ENCODE results near the gene MCC. TPM values are rescaled to one million over a fixed set of nuclear protein-coding genes. Genes with fewer than 3 reads are reported as not detected.

Gene MCC
- total RNA-seq, 2 experiments from 2014 or later = 3.8 to 4.4 TPM

GRCh38 chr5:113333411-113333810, 154.8 kb downstream of the MCC start:
- no peak for ATAC-seq (ENCODE audit: low read depth)
- H3K4me3 Mint-ChIP-seq = no peak overlapping the region
- no peaks in the 10 kb centered on the region for H3K36me3 Mint-ChIP-seq
- DNase-seq = no peak
- peaks cover 5% of the 10 kb centered on the region for H3K27me3 Mint-ChIP-seq
- POLR2A ChIA-PET = no interaction called here
- H3K27ac Mint-ChIP-seq = no peak overlapping the region
- no peaks in the 10 kb centered on the region for H3K9me3 Mint-ChIP-seq
- peaks cover 28% of the 10 kb centered on the region for H3K4me1 Mint-ChIP-seq

- Mint-ChIP-seq H3K4me1 (peaks cover 19% of the 10 kb centered on the region), H3K27ac (no peak overlapping the region), H3K9me3 (no peaks in the 10 kb centered on the region), H3K36me3 (no peaks in the 10 kb centered on the region), H3K4me3 (no peak overlapping the region), H3K27me3 (peaks cover 5% of the 10 kb centered on the region)
- POLR2A ChIA-PET = no interaction called here
- DNase-seq = no peak
- ATAC-seq (ENCODE audit: low read depth) = no peak
Observed at GRCh38 chr5:113331209-113331551, 157.1 kb downstream of the MCC start.

- H3K36me3 Mint-ChIP-seq = no peaks in the 10 kb centered on the region
- no peaks in the 10 kb centered on the region for H3K9me3 Mint-ChIP-seq
- H3K4me3 Mint-ChIP-seq = peak overlapping the region; percentile 28
- H3K27me3 Mint-ChIP-seq = peaks cover 1% of the 10 kb centered on the region
- no peak overlapping the region for H3K27ac Mint-ChIP-seq
- peaks cover 19% of the 10 kb centered on the region for H3K4me1 Mint-ChIP-seq
- ATAC-seq (ENCODE audit: low read depth) (peak; percentile 85), DNase-seq (no peak)
- POLR2A ChIA-PET = no interaction called here
Observed at GRCh38 chr5:113330533-113331208, 157.6 kb downstream of the MCC start.

GRCh38 chr5:113329981-113330380, 158.3 kb downstream of the MCC start:
- POLR2A ChIA-PET = no interaction called here
- Mint-ChIP-seq H3K4me1 (peaks cover 17% of the 10 kb centered on the region), H3K36me3 (no peaks in the 10 kb centered on the region), H3K9me3 (no peaks in the 10 kb centered on the region), H3K27ac (no peak overlapping the region), H3K27me3 (no peaks in the 10 kb centered on the region), H3K4me3 (peak overlapping the region; percentile 28)
- no peak for DNase-seq
- no peak for ATAC-seq (ENCODE audit: low read depth)

- DNase-seq (no peak), ATAC-seq (ENCODE audit: low read depth) (no peak)
- H3K9me3 Mint-ChIP-seq = no peaks in the 10 kb centered on the region
- H3K4me3 Mint-ChIP-seq = no peak overlapping the region
- H3K4me1 Mint-ChIP-seq = no peaks in the 10 kb centered on the region
- no peaks in the 10 kb centered on the region for H3K36me3 Mint-ChIP-seq
- POLR2A ChIA-PET = no interaction called here
- H3K27me3 Mint-ChIP-seq = peaks cover 4% of the 10 kb centered on the region
- no peak overlapping the region for H3K27ac Mint-ChIP-seq
Observed at GRCh38 chr5:113325054-113325453, 163.2 kb downstream of the MCC start.

- H3K4me3 Mint-ChIP-seq = no peak overlapping the region
- no peaks in the 10 kb centered on the region for H3K9me3 Mint-ChIP-seq
- no peaks in the 10 kb centered on the region for H3K36me3 Mint-ChIP-seq
- ATAC-seq (ENCODE audit: low read depth) (no peak), DNase-seq (no peak)
- H3K27me3 Mint-ChIP-seq = peaks cover 4% of the 10 kb centered on the region
- H3K27ac Mint-ChIP-seq = no peak overlapping the region
- H3K4me1 Mint-ChIP-seq = no peaks in the 10 kb centered on the region
- POLR2A ChIA-PET = no interaction called here
Observed at GRCh38 chr5:113321276-113321675, 167.0 kb downstream of the MCC start.

GRCh38 chr5:113320273-113320780, 167.9 kb downstream of the MCC start:
- Mint-ChIP-seq H3K27me3 (peaks cover 4% of the 10 kb centered on the region), H3K4me3 (no peak overlapping the region), H3K27ac (no peak overlapping the region), H3K4me1 (no peaks in the 10 kb centered on the region), H3K36me3 (no peaks in the 10 kb centered on the region), H3K9me3 (no peaks in the 10 kb centered on the region)
- POLR2A ChIA-PET = no interaction called here
- ATAC-seq (ENCODE audit: low read depth) = no peak
- no peak for DNase-seq

GRCh38 chr5:113319256-113320053, 168.8 kb downstream of the MCC start:
- ATAC-seq (ENCODE audit: low read depth) = no peak
- peaks cover 4% of the 10 kb centered on the region for H3K27me3 Mint-ChIP-seq
- POLR2A ChIA-PET = no interaction called here
- DNase-seq = no peak
- H3K4me3 Mint-ChIP-seq = no peak overlapping the region
- H3K27ac Mint-ChIP-seq = no peak overlapping the region
- no peaks in the 10 kb centered on the region for H3K36me3 Mint-ChIP-seq
- H3K4me1 Mint-ChIP-seq = no peaks in the 10 kb centered on the region
- H3K9me3 Mint-ChIP-seq = no peaks in the 10 kb centered on the region

- Mint-ChIP-seq H3K4me3 (no peak overlapping the region), H3K27me3 (no peaks in the 10 kb centered on the region), H3K4me1 (no peaks in the 10 kb centered on the region), H3K9me3 (no peaks in the 10 kb centered on the region), H3K27ac (no peak overlapping the region), H3K36me3 (no peaks in the 10 kb centered on the region)
- POLR2A ChIA-PET = no interaction called here
- DNase-seq = no peak
- ATAC-seq (ENCODE audit: low read depth) = no peak
Observed at GRCh38 chr5:113317636-113318035, 170.6 kb downstream of the MCC start.

GRCh38 chr5:113311301-113311700, 177.0 kb downstream of the MCC start:
- Mint-ChIP-seq H3K27ac (no peak overlapping the region), H3K9me3 (no peaks in the 10 kb centered on the region), H3K27me3 (peaks cover 24% of the 10 kb centered on the region), H3K4me1 (no peaks in the 10 kb centered on the region), H3K36me3 (no peaks in the 10 kb centered on the region), H3K4me3 (no peak overlapping the region)
- DNase-seq (no peak), ATAC-seq (ENCODE audit: low read depth) (no peak)
- POLR2A ChIA-PET = no interaction called here

GRCh38 chr5:113302120-113302519, 186.1 kb downstream of the MCC start:
- POLR2A ChIA-PET = interaction anchor here (0.7 kb wide), 1 partner anchor 292 kb away, joined by 3 read pairs; no protein-coding TSS in a partner anchor
- no peaks in the 10 kb centered on the region for H3K4me1 Mint-ChIP-seq
- ATAC-seq (ENCODE audit: low read depth) = no peak
- H3K9me3 Mint-ChIP-seq = no peaks in the 10 kb centered on the region
- H3K27me3 Mint-ChIP-seq = peaks cover 44% of the 10 kb centered on the region
- H3K27ac Mint-ChIP-seq = no peak overlapping the region
- H3K36me3 Mint-ChIP-seq = no peaks in the 10 kb centered on the region
- DNase-seq = no peak
- no peak overlapping the region for H3K4me3 Mint-ChIP-seq

- no peak for DNase-seq
- Mint-ChIP-seq H3K27ac (no peak overlapping the region), H3K9me3 (no peaks in the 10 kb centered on the region), H3K4me1 (peaks cover 6% of the 10 kb centered on the region), H3K27me3 (peaks cover 56% of the 10 kb centered on the region), H3K36me3 (no peaks in the 10 kb centered on the region), H3K4me3 (no peak overlapping the region)
- no peak for ATAC-seq (ENCODE audit: low read depth)
- POLR2A ChIA-PET = no interaction called here
Observed at GRCh38 chr5:113299591-113299990, 188.7 kb downstream of the MCC start.

- POLR2A ChIA-PET = no interaction called here
- ATAC-seq (ENCODE audit: low read depth) (no peak), DNase-seq (no peak)
- no peak overlapping the region for H3K4me3 Mint-ChIP-seq
- peaks cover 48% of the 10 kb centered on the region for H3K27me3 Mint-ChIP-seq
- no peaks in the 10 kb centered on the region for H3K36me3 Mint-ChIP-seq
- H3K9me3 Mint-ChIP-seq = no peaks in the 10 kb centered on the region
- H3K27ac Mint-ChIP-seq = no peak overlapping the region
- peaks cover 20% of the 10 kb centered on the region for H3K4me1 Mint-ChIP-seq
Observed at GRCh38 chr5:113296676-113297075, 191.6 kb downstream of the MCC start.

GRCh38 chr5:113295111-113295539, 193.1 kb downstream of the MCC start:
- H3K4me1 Mint-ChIP-seq = peaks cover 22% of the 10 kb centered on the region
- no peak overlapping the region for H3K27ac Mint-ChIP-seq
- DNase-seq (no peak), ATAC-seq (ENCODE audit: low read depth) (no peak)
- H3K27me3 Mint-ChIP-seq = peaks cover 54% of the 10 kb centered on the region
- peak overlapping the region; percentile 90 for H3K4me3 Mint-ChIP-seq
- H3K9me3 Mint-ChIP-seq = no peaks in the 10 kb centered on the region
- H3K36me3 Mint-ChIP-seq = no peaks in the 10 kb centered on the region
- POLR2A ChIA-PET = interaction anchor here (0.9 to 1.1 kb wide), 2 partner anchors 319 to 588 kb away, joined by 3 to 4 read pairs; partner anchors contain the start of gene DCP2

Measured in activated naive CD8-positive, alpha-beta T cell treated with anti-CD3 and anti-CD28 coated beads, Interleukin-2, amount 10 ng/mL, durations not matched to agents 7 days and 5 days (primary cell).